Endothelial cell of umbilical vein (primary cell): ENCODE measurements around the gene ELP4.

ENCODE experiments used
- POLR2A ChIP-seq: IDR thresholded peaks from 2 replicates; pipeline ENCODE4 v1.6.1; 2012; ENCODE audit warnings: low read depth, mild to moderate bottlenecking, control low read depth, low read length
- TF ChIP-seq, protein P1 (sequence below), 2 donors: IDR thresholded peaks; 1 replicate in 1 of 2; 2 replicates in 1 of 2; pipeline ENCODE4 v1.5.1; 2011; ENCODE audit warnings: low read length in 2 of 2, mild to moderate bottlenecking in 2 of 2, moderate library complexity in 2 of 2, control low read depth in 1 of 2, inconsistent platforms in 1 of 2, low read depth in 1 of 2; ENCODE audit not compliant: insufficient read depth in 1 of 2; ENCODE audit errors: extremely low read depth in 1 of 2

DNA sequence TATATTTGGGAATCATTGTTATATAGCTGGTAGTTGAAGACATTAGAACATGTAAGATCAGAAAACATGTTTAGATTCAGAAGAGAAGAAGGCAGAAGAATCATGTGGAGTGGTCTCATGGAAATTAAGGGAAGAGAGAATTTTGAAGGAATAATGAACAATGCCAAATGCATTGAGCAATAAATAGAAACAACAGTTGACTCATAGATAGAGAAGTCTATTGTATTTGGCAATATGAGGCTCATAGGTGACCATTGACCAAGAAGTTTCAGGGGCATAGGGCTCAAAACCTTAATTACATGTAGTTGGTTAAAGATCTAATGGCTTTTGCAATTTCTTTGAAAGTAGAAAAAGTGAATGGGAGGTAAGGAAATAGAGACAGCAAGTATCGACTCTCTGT is 177.7 kb downstream of the ELP4 start:
- no peak for TF ChIP-seq POLR2A
- TF ChIP-seq, protein P1, sequence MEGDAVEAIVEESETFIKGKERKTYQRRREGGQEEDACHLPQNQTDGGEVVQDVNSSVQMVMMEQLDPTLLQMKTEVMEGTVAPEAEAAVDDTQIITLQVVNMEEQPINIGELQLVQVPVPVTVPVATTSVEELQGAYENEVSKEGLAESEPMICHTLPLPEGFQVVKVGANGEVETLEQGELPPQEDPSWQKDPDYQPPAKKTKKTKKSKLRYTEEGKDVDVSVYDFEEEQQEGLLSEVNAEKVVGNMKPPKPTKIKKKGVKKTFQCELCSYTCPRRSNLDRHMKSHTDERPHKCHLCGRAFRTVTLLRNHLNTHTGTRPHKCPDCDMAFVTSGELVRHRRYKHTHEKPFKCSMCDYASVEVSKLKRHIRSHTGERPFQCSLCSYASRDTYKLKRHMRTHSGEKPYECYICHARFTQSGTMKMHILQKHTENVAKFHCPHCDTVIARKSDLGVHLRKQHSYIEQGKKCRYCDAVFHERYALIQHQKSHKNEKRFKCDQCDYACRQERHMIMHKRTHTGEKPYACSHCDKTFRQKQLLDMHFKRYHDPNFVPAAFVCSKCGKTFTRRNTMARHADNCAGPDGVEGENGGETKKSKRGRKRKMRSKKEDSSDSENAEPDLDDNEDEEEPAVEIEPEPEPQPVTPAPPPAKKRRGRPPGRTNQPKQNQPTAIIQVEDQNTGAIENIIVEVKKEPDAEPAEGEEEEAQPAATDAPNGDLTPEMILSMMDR (IDR thresholded peaks at IDR 0.05; ENCODE audit: extremely low read depth in 1 of 2, insufficient read depth in 1 of 2, low read depth in 1 of 2, low read length in 2 of 2), result no peak
